ENCODE data around the gene PDE1A.

- TF ChIP-seq CTCF (IDR thresholded peaks at IDR 0.05), result no peak
- no peak for TF ChIP-seq POLR2AphosphoS5 (IDR thresholded peaks at IDR 0.05)
Measured at GRCh38 chr2:182447863-182448262, 21.0 kb upstream of the PDE1A start.
